OCI-LY7 (cell line): ENCODE results near the gene VPS13D. TPM values are rescaled to one million over a fixed set of nuclear protein-coding genes. Genes with fewer than 3 reads are reported as not detected.

Source experiments
- BruUV-seq: library from RNA; stranded (reverse); fragments of 400-500 nt; replicated peaks from 2 replicates; lab custom pipeline; 2021; lab: Mats Ljungman, UMichigan
- CTCF ChIA-PET: fragments of 300-600 bp; sonication (Branson Sonifier 250); formaldehyde crosslinking; loops from one replicate; lab custom pipeline; 2022; ENCODE audit warnings: antibody characterized with exemption; ENCODE audit not compliant: unreplicated experiment; lab: Charles Lee
- POLR2A ChIA-PET: fragments of 300-600 bp; sonication (Branson Sonifier 250); formaldehyde crosslinking; loops from one replicate; lab custom pipeline; 2022; ENCODE audit warnings: antibody characterized with exemption; lab: Charles Lee
- DNase-seq: peaks from one replicate; pipeline ENCODE4 v3.0.0-alpha.2; 2015; ENCODE audit warnings: low spot score
- H2AFZ ChIP-seq: fragments of 200-600 bp; sonication (generic), shearing (Covaris generic); 2 replicates; pipeline ENCODE4 v1.6.1; 2014; ENCODE audit warnings: mild to moderate bottlenecking, antibody characterized with exemption, low read length, moderate library complexity
- H3K27ac ChIP-seq: fragments of 200-600 bp; sonication (generic); 2 replicates; pipeline ENCODE4 v1.5.1; 2014; ENCODE audit warnings: mixed run types, low read depth, mild to moderate bottlenecking, moderate library complexity, low read length, inconsistent platforms; ENCODE audit not compliant: poor library complexity, severe bottlenecking
- H3K36me3 ChIP-seq: fragments of 200-600 bp; sonication (generic); 2 replicates; pipeline ENCODE4 v1.6.1; 2014; ENCODE audit warnings: mild to moderate bottlenecking, antibody characterized with exemption, low read length, moderate library complexity, mixed read lengths; ENCODE audit not compliant: insufficient read depth
- H3K4me1 ChIP-seq: fragments of 200-600 bp; sonication (generic); 2 replicates; pipeline ENCODE4 v1.5.1; 2014; ENCODE audit warnings: mild to moderate bottlenecking, low read length; ENCODE audit not compliant: insufficient read depth, poor library complexity, severe bottlenecking
- H3K4me2 ChIP-seq: fragments of 200-600 bp; sonication (generic); 2 replicates; pipeline ENCODE4 v1.6.1; 2014; ENCODE audit warnings: mild to moderate bottlenecking, low read length
- H3K4me3 ChIP-seq: fragments of 200-600 bp; sonication (generic); 2 replicates; pipeline ENCODE4 v1.5.1; 2014; ENCODE audit warnings: mild to moderate bottlenecking, low read depth, low read length; ENCODE audit not compliant: poor library complexity, severe bottlenecking
- H3K79me2 ChIP-seq: fragments of 200-600 bp; sonication (generic); 2 replicates; pipeline ENCODE4 v1.6.1; 2016; ENCODE audit warnings: low read depth, mild to moderate bottlenecking, low read length, moderate library complexity, mixed read lengths; ENCODE audit not compliant: insufficient read depth
- H3K9me2 ChIP-seq: fragments of 200-600 bp; sonication (generic); 2 replicates; pipeline ENCODE4 v1.6.1; 2016; ENCODE audit warnings: mild to moderate bottlenecking, low read length, mixed read lengths; ENCODE audit not compliant: insufficient read depth
- H3K9me3 ChIP-seq: fragments of 200-600 bp; sonication (generic); 2 replicates; pipeline ENCODE4 v1.6.1; 2014; ENCODE audit warnings: mild to moderate bottlenecking, mixed run types, low read length, mixed read lengths
- H4K20me1 ChIP-seq: fragments of 200-600 bp; sonication (generic); 2 replicates; pipeline ENCODE4 v1.6.1; 2014; ENCODE audit warnings: mild to moderate bottlenecking, antibody characterized with exemption, low read length, moderate library complexity, mixed read lengths; ENCODE audit not compliant: insufficient read depth
- CTCF ChIP-seq: fragments of 200-600 bp; sonication (generic); conservative IDR thresholded peaks from 2 replicates; pipeline ENCODE4 v1.5.1; 2014; ENCODE audit warnings: mild to moderate bottlenecking, antibody characterized with exemption, low read length, moderate library complexity, mixed read lengths
- EZH2phosphoT487 ChIP-seq: fragments of 200-600 bp; sonication (generic); IDR thresholded peaks from 2 replicates; pipeline ENCODE4 v1.6.1; 2018; ENCODE audit warnings: low read depth, borderline replicate concordance, mild to moderate bottlenecking, mixed run types, antibody characterized with exemption, low read length, moderate library complexity, mixed read lengths
- intact Hi-C: fragments of 100-400 bp; cut with micrococcal nuclease; formaldehyde crosslinking; loops from one replicate; pipeline ENCODE4 v1.10.0; 2022; ENCODE audit not compliant: unreplicated experiment
- total RNA-seq, 2 experiments: library from RNA; depleted of rRNA in 1 of 2; stranded (reverse); fragments of >200 nt in 1 of 2; shearing (Covaris generic) in 1 of 2; gene quantifications; 2 replicates each; pipeline ENCODE4 v1.2.3, GENCODE V29; 2014 to 2022

The VPS13D gene
- total RNA-seq, 2 experiments from 2014 or later, result 23.9 to 39.2 TPM

- CTCF ChIA-PET, result no interaction called here
- H2AFZ ChIP-seq, result no peak overlapping the region
- POLR2A ChIA-PET, result no interaction called here
- DNase-seq, result no peak
- no TSS peak for BruUV-seq
- TF ChIP-seq CTCF (no peak), EZH2phosphoT487 (no peak)
- H3K4me2 ChIP-seq, result no peak overlapping the region
- intact Hi-C loops, result no loop called here
- H3K36me3 ChIP-seq, result peaks cover 51% of the 10 kb centered on the region
- H4K20me1 ChIP-seq, result no peaks in the 10 kb centered on the region
- no peak overlapping the region for H3K4me3 ChIP-seq
- H3K9me2 ChIP-seq, result no peaks in the 10 kb centered on the region
- H3K4me1 ChIP-seq, result no peaks in the 10 kb centered on the region
- no peaks in the 10 kb centered on the region for H3K9me3 ChIP-seq
- no peak overlapping the region for H3K27ac ChIP-seq
- H3K79me2 ChIP-seq, result no peaks in the 10 kb centered on the region
Observed at GRCh38 chr1:12380326-12381249, 150.8 kb downstream of the VPS13D start.

GRCh38 chr1:12383001-12383400, 153.2 kb downstream of the VPS13D start:
- Histone ChIP-seq H3K79me2 (no peaks in the 10 kb centered on the region), H3K27ac (no peak overlapping the region), H3K9me3 (peaks cover 12% of the 10 kb centered on the region; the same call in 1 of the 2 replicates), H4K20me1 (no peaks in the 10 kb centered on the region), H3K4me3 (no peak overlapping the region), H3K4me1 (no peaks in the 10 kb centered on the region), H3K4me2 (no peak overlapping the region), H3K9me2 (no peaks in the 10 kb centered on the region), H3K36me3 (peaks cover 68% of the 10 kb centered on the region), H2AFZ (no peak overlapping the region)
- POLR2A ChIA-PET, result interaction anchor here (1.2 kb wide), 1 partner anchor 9 kb away, joined by 3 read pairs; no protein-coding TSS in a partner anchor
- TF ChIP-seq CTCF (no peak), EZH2phosphoT487 (no peak)
- intact Hi-C loops, result no loop called here
- no TSS peak for BruUV-seq
- no peak for DNase-seq
- CTCF ChIA-PET, result no interaction called here

GRCh38 chr1:12383786-12384185, 154.0 kb downstream of the VPS13D start:
- intact Hi-C loops, result no loop called here
- TF ChIP-seq EZH2phosphoT487 (no peak), CTCF (no peak)
- H2AFZ ChIP-seq, result no peak overlapping the region
- H3K4me2 ChIP-seq, result no peak overlapping the region
- no peaks in the 10 kb centered on the region for H3K9me2 ChIP-seq
- H4K20me1 ChIP-seq, result no peaks in the 10 kb centered on the region
- peaks cover 73% of the 10 kb centered on the region for H3K36me3 ChIP-seq
- no peaks in the 10 kb centered on the region for H3K4me1 ChIP-seq
- H3K9me3 ChIP-seq, result peaks cover 12% of the 10 kb centered on the region; the same call in 1 of the 2 replicates
- no TSS peak for BruUV-seq
- H3K79me2 ChIP-seq, result no peaks in the 10 kb centered on the region
- H3K27ac ChIP-seq, result no peak overlapping the region
- ChIA-PET POLR2A (interaction anchor here (1.2 kb wide), 1 partner anchor 10 kb away, joined by 3 read pairs; no protein-coding TSS in a partner anchor), CTCF (no interaction called here)
- DNase-seq, result no peak
- H3K4me3 ChIP-seq, result no peak overlapping the region
